Mammary epithelial cell (primary cell): ENCODE results near the gene LRRC7.

ENCODE experiments used
- EZH2 ChIP-seq: IDR thresholded peaks from 2 replicates; pipeline ENCODE4 v1.6.1; 2012; ENCODE audit warnings: low read length, inconsistent platforms, borderline replicate concordance
- TF ChIP-seq, protein P1 (sequence below), 2 donors: IDR thresholded peaks in 1 of 2; conservative IDR thresholded peaks in 1 of 2; 2 replicates each; pipeline ENCODE4 v1.5.1; 2011 to 2012; ENCODE audit warnings: inconsistent platforms in 2 of 2, low read length in 2 of 2, mild to moderate bottlenecking in 2 of 2, control low read depth in 1 of 2, low read depth in 1 of 2; ENCODE audit not compliant: insufficient read depth in 1 of 2; ENCODE audit errors: extremely low read depth in 1 of 2

GRCh38 chr1:69985901-69986439, 418.2 kb downstream of the LRRC7 start:
- no peak for TF ChIP-seq EZH2
- TF ChIP-seq, protein P1, sequence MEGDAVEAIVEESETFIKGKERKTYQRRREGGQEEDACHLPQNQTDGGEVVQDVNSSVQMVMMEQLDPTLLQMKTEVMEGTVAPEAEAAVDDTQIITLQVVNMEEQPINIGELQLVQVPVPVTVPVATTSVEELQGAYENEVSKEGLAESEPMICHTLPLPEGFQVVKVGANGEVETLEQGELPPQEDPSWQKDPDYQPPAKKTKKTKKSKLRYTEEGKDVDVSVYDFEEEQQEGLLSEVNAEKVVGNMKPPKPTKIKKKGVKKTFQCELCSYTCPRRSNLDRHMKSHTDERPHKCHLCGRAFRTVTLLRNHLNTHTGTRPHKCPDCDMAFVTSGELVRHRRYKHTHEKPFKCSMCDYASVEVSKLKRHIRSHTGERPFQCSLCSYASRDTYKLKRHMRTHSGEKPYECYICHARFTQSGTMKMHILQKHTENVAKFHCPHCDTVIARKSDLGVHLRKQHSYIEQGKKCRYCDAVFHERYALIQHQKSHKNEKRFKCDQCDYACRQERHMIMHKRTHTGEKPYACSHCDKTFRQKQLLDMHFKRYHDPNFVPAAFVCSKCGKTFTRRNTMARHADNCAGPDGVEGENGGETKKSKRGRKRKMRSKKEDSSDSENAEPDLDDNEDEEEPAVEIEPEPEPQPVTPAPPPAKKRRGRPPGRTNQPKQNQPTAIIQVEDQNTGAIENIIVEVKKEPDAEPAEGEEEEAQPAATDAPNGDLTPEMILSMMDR (conservative IDR thresholded peaks at IDR 0.05 in 1 of 2, IDR thresholded peaks at IDR 0.05 in 1 of 2; ENCODE audit: extremely low read depth in 1 of 2, insufficient read depth in 1 of 2, low read depth in 1 of 2, low read length in 2 of 2), result no peak
